Fibroblast of pulmonary artery (primary cell): ENCODE results near the gene AP3B2.

Source experiments
- DNase-seq: peaks from one replicate; pipeline ENCODE4 v3.0.0-alpha.2; 2010; ENCODE audit warnings: low read depth
- H3K4me3 ChIP-seq: replicated peaks from 2 replicates; pipeline ENCODE4 v1.5.1; 2011; ENCODE audit warnings: low read depth, mild to moderate bottlenecking, control low read depth, low read length, moderate library complexity
- TF ChIP-seq, protein P1 (sequence below): IDR thresholded peaks from 2 replicates; pipeline ENCODE4 v1.5.1; 2011; ENCODE audit warnings: mild to moderate bottlenecking, control low read depth, low read length, inconsistent platforms; ENCODE audit errors: missing control alignments

AP3B2 gene

DNA sequence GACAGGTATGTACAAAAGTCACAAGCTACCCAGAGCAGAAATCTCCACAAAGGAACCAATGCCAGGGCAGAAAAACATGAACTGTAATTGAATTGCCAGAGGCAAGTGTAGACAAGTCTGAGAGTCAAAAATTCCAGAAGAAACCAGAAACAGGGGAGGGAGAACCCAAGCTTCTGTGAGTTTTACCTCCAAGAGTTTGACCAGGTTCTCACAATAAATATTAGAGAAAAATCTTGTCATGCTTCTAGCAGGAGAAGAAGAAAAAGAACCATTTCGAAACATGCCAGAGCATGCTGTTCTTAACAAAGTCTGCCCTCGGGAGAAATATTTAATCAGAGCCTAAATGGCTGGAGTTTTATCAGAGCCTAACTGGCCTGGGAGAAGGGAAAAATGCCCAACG, 32.5 kb upstream of the AP3B2 start:
- DNase-seq, result no peak
- H3K4me3 ChIP-seq, result no peak overlapping the region
- TF ChIP-seq, protein P1, sequence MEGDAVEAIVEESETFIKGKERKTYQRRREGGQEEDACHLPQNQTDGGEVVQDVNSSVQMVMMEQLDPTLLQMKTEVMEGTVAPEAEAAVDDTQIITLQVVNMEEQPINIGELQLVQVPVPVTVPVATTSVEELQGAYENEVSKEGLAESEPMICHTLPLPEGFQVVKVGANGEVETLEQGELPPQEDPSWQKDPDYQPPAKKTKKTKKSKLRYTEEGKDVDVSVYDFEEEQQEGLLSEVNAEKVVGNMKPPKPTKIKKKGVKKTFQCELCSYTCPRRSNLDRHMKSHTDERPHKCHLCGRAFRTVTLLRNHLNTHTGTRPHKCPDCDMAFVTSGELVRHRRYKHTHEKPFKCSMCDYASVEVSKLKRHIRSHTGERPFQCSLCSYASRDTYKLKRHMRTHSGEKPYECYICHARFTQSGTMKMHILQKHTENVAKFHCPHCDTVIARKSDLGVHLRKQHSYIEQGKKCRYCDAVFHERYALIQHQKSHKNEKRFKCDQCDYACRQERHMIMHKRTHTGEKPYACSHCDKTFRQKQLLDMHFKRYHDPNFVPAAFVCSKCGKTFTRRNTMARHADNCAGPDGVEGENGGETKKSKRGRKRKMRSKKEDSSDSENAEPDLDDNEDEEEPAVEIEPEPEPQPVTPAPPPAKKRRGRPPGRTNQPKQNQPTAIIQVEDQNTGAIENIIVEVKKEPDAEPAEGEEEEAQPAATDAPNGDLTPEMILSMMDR, result no peak

DNA sequence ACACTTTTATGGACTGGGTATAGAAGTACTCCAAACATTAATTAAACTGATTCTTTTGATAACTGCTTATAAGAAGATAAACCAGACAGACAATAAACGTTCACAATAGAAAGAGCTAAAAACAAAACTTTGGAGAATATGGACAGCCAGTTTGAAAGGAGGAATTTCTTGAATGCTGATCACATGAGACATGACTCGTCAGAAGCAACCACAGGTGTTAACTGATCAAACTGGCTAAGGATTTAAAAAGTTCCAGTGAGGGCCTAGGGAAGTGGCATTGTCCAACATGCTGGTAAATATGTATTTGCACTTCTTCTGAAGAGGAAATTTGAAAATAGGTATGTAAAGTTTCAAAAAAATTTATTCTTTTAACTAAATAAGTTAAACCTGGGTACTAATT, 29.4 kb upstream of the AP3B2 start:
- TF ChIP-seq, protein P1, result no peak
- DNase-seq, result no peak
- no peak overlapping the region for H3K4me3 ChIP-seq

DNA sequence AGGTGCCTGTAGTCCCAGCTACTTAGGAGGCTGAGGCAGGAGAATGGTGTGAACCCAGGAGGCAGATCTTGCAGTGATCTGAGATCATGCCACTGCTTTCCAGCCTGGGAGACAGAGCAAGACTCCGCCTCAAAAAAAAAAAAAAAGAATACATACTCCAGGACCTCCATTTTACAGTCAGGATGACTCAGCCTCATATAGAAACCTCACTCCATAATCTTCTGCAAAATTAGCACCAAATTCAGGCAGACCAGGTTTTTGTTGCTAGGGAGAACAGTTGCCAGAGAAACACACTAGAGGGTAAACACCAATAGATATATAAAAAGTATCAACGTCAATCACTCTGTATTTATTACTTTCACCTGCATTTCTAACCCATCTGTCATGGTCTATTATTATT, 28.3 kb upstream of the AP3B2 start:
- no peak for DNase-seq
- H3K4me3 ChIP-seq, result no peak overlapping the region
- TF ChIP-seq, protein P1, result no peak

DNA sequence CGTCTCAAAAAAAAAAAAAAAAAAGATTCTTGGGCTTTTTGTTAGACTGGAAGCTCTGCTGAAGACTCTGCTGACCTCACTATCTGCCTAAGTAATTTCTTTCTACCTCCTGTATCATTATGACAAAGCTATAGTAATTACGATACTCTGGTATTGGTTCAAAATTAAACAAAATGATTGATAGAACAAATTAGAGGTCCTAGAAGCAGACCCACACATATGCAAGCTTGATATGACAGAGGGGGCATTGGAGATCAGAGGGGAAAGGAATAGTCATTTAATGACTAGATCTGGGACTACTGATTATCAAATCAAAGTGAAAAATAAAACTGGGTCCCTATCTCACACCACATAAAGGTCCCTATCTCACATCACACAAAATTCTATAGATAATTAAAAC, 21.9 kb upstream of the AP3B2 start:
- no peak overlapping the region for H3K4me3 ChIP-seq
- TF ChIP-seq, protein P1, result no peak
- no peak for DNase-seq

GRCh38 chr15:82730022-82730530, 20.4 kb upstream of the AP3B2 start:
- H3K4me3 ChIP-seq, result no peak overlapping the region
- no peak for DNase-seq
- TF ChIP-seq, protein P1, result no peak

- H3K4me3 ChIP-seq, result no peak overlapping the region
- TF ChIP-seq, protein P1, result no peak
- no peak for DNase-seq
Observed at GRCh38 chr15:82726816-82727215, 17.1 kb upstream of the AP3B2 start.

GRCh38 chr15:82715003-82715402, 5.3 kb upstream of the AP3B2 start:
- H3K4me3 ChIP-seq, result no peak overlapping the region
- TF ChIP-seq, protein P1, result no peak
- DNase-seq, result no peak
